GM18526 (cell line): ENCODE measurements around the gene SCN1A.

Experiments used
- POLR2A ChIP-seq: IDR thresholded peaks from 3 replicates; pipeline ENCODE4 v1.6.1; 2011; ENCODE audit not compliant: insufficient read length; ENCODE audit errors: extremely low read depth

Gene SCN1A

GRCh38 chr2:166140932-166141331 is 13.1 kb upstream of the SCN1A start:
- no peak for TF ChIP-seq POLR2A

GRCh38 chr2:166140475-166140874 is 12.7 kb upstream of the SCN1A start:
- no peak for TF ChIP-seq POLR2A

- TF ChIP-seq POLR2A, result no peak
These were observed 10.8 kb upstream of the SCN1A start for GRCh38 chr2:166138667-166139066.

GRCh38 chr2:166138144-166138543 is 10.3 kb upstream of the SCN1A start:
- TF ChIP-seq POLR2A, result no peak

GRCh38 chr2:166137331-166137730 is 9.5 kb upstream of the SCN1A start:
- TF ChIP-seq POLR2A, result no peak

GRCh38 chr2:166135849-166136258 is 8.0 kb upstream of the SCN1A start:
- no peak for TF ChIP-seq POLR2A

GRCh38 chr2:166135152-166135848 is 7.5 kb upstream of the SCN1A start:
- TF ChIP-seq POLR2A, result no peak

GRCh38 chr2:166134252-166135151 is 6.7 kb upstream of the SCN1A start:
- no peak for TF ChIP-seq POLR2A

- no peak for TF ChIP-seq POLR2A
These were observed 5.8 kb upstream of the SCN1A start for GRCh38 chr2:166133653-166134052.

- TF ChIP-seq POLR2A, result no peak
These were observed 311 bp upstream of the SCN1A start for GRCh38 chr2:166128156-166128505.

- TF ChIP-seq POLR2A, result no peak
These were observed 1.7 kb downstream of the SCN1A start for GRCh38 chr2:166126007-166126639.

GRCh38 chr2:166125557-166125956 is 2.3 kb downstream of the SCN1A start:
- no peak for TF ChIP-seq POLR2A

GRCh38 chr2:166118180-166118579 is 9.6 kb downstream of the SCN1A start:
- TF ChIP-seq POLR2A, result no peak

- no peak for TF ChIP-seq POLR2A
These were observed 10.3 kb downstream of the SCN1A start for GRCh38 chr2:166117491-166117890.

GRCh38 chr2:166115589-166115988 is 12.2 kb downstream of the SCN1A start:
- no peak for TF ChIP-seq POLR2A

GRCh38 chr2:166112193-166112605 is 15.6 kb downstream of the SCN1A start:
- no peak for TF ChIP-seq POLR2A
